Measurements from ENCODE around the gene ARHGAP11A. TPM values are rescaled to one million over a fixed set of nuclear protein-coding genes. Genes with fewer than 3 reads are reported as not detected.
A peak's percentile ranks its signal among the peaks of the same experiment; 100 is the strongest.

ARHGAP11A gene
- total and polyA plus RNA-seq, 9 donors: 10.6 to 28.7 (median 17.7) TPM

GRCh38 chr15:32656091-32656490 is 40.8 kb downstream of the ARHGAP11A start:
- no peak overlapping the region for H3K4me3 ChIP-seq (ENCODE audit: low read length)
- no peaks in the 10 kb centered on the region for H3K36me3 ChIP-seq (ENCODE audit: control insufficient read depth, insufficient read depth, low read length)
- no CpG with 5 or more reads among the region's 4 CpGs for WGBS (ENCODE audit: insufficient coverage)
- DNase-seq: peak; percentile 15
- H3K27ac ChIP-seq (ENCODE audit: low read length): no peak overlapping the region
- no peaks in the 10 kb centered on the region for H3K9me3 ChIP-seq (replicated peaks; ENCODE audit: control insufficient read depth, low read depth, low read length)
- H3K27me3 ChIP-seq (ENCODE audit: control insufficient read depth, insufficient read depth, low read length): no peaks in the 10 kb centered on the region
- peaks cover 2% of the 10 kb centered on the region for H3K4me1 ChIP-seq (ENCODE audit: control insufficient read depth, insufficient read depth, low read length)

GRCh38 chr15:32656496-32656895 is 41.2 kb downstream of the ARHGAP11A start:
- H3K36me3 ChIP-seq (ENCODE audit: control insufficient read depth, insufficient read depth, low read length): no peaks in the 10 kb centered on the region
- H3K27me3 ChIP-seq (ENCODE audit: control insufficient read depth, insufficient read depth, low read length): no peaks in the 10 kb centered on the region
- no peak for DNase-seq
- no peak overlapping the region for H3K4me3 ChIP-seq (ENCODE audit: low read length)
- WGBS (ENCODE audit: insufficient coverage): 86% methylated on average over 6 of the region's 9 CpGs
- H3K4me1 ChIP-seq (ENCODE audit: control insufficient read depth, insufficient read depth, low read length): peaks cover 2% of the 10 kb centered on the region
- H3K27ac ChIP-seq (ENCODE audit: low read length): no peak overlapping the region
- no peaks in the 10 kb centered on the region for H3K9me3 ChIP-seq (replicated peaks; ENCODE audit: control insufficient read depth, low read depth, low read length)

- WGBS (ENCODE audit: insufficient coverage): no CpG with 5 or more reads among the region's 5 CpGs
- no peaks in the 10 kb centered on the region for H3K27me3 ChIP-seq (ENCODE audit: control insufficient read depth, insufficient read depth, low read length)
- no peak overlapping the region for H3K4me3 ChIP-seq (ENCODE audit: low read length)
- H3K9me3 ChIP-seq (replicated peaks; ENCODE audit: control insufficient read depth, low read depth, low read length): no peaks in the 10 kb centered on the region
- H3K36me3 ChIP-seq (ENCODE audit: control insufficient read depth, insufficient read depth, low read length): no peaks in the 10 kb centered on the region
- H3K27ac ChIP-seq (ENCODE audit: low read length): no peak overlapping the region
- H3K4me1 ChIP-seq (ENCODE audit: control insufficient read depth, insufficient read depth, low read length): peaks cover 2% of the 10 kb centered on the region
- no peak for DNase-seq
These were observed 42.0 kb downstream of the ARHGAP11A start for GRCh38 chr15:32657198-32657883.

- Histone ChIP-seq H3K27me3 (ENCODE audit: control insufficient read depth, insufficient read depth, low read length) (no peaks in the 10 kb centered on the region), H3K4me1 (ENCODE audit: control insufficient read depth, insufficient read depth, low read length) (peaks cover 2% of the 10 kb centered on the region), H3K36me3 (ENCODE audit: control insufficient read depth, insufficient read depth, low read length) (no peaks in the 10 kb centered on the region), H3K27ac (ENCODE audit: low read length) (no peak overlapping the region), H3K9me3 (replicated peaks; ENCODE audit: control insufficient read depth, low read depth, low read length) (no peaks in the 10 kb centered on the region), H3K4me3 (ENCODE audit: low read length) (no peak overlapping the region)
- no CpG with 5 or more reads among the region's 2 CpGs for WGBS (ENCODE audit: insufficient coverage)
- no peak for DNase-seq
These were observed 42.6 kb downstream of the ARHGAP11A start for GRCh38 chr15:32657941-32658340.

- H3K4me3 ChIP-seq (ENCODE audit: low read length): no peak overlapping the region
- H3K36me3 ChIP-seq (ENCODE audit: control insufficient read depth, insufficient read depth, low read length): no peaks in the 10 kb centered on the region
- no peaks in the 10 kb centered on the region for H3K9me3 ChIP-seq (replicated peaks; ENCODE audit: control insufficient read depth, low read depth, low read length)
- peaks cover 2% of the 10 kb centered on the region for H3K4me1 ChIP-seq (ENCODE audit: control insufficient read depth, insufficient read depth, low read length)
- H3K27ac ChIP-seq (ENCODE audit: low read length): no peak overlapping the region
- no peaks in the 10 kb centered on the region for H3K27me3 ChIP-seq (ENCODE audit: control insufficient read depth, insufficient read depth, low read length)
- peak; percentile 75 for DNase-seq
- 40% methylated on average over 4 of the region's 6 CpGs for WGBS (ENCODE audit: insufficient coverage)
These were observed 44.2 kb downstream of the ARHGAP11A start for GRCh38 chr15:32659340-32660155.

- H3K27ac ChIP-seq (ENCODE audit: low read length): no peak overlapping the region
- WGBS (ENCODE audit: insufficient coverage): 87% methylated on average over 3 of the region's 4 CpGs
These were observed 48.4 kb downstream of the ARHGAP11A start for GRCh38 chr15:32663671-32664070.

GRCh38 chr15:32664796-32665195 is 49.5 kb downstream of the ARHGAP11A start:
- Histone ChIP-seq H3K9me3 (replicated peaks; ENCODE audit: control insufficient read depth, low read depth, low read length) (no peaks in the 10 kb centered on the region), H3K36me3 (ENCODE audit: control insufficient read depth, insufficient read depth, low read length) (no peaks in the 10 kb centered on the region), H3K4me3 (ENCODE audit: low read length) (no peak overlapping the region), H3K27ac (ENCODE audit: low read length) (no peak overlapping the region), H3K4me1 (ENCODE audit: control insufficient read depth, insufficient read depth, low read length) (no peaks in the 10 kb centered on the region), H3K27me3 (ENCODE audit: control insufficient read depth, insufficient read depth, low read length) (no peaks in the 10 kb centered on the region)
- no peak for DNase-seq

More at GRCh38 chr15:32663671-32664070, 48.4 kb downstream of the ARHGAP11A start:
- H3K4me3 ChIP-seq (ENCODE audit: low read length): no peak overlapping the region
- H3K36me3 ChIP-seq (ENCODE audit: control insufficient read depth, insufficient read depth, low read length): no peaks in the 10 kb centered on the region
- no peaks in the 10 kb centered on the region for H3K27me3 ChIP-seq (ENCODE audit: control insufficient read depth, insufficient read depth, low read length)
- H3K9me3 ChIP-seq (replicated peaks; ENCODE audit: control insufficient read depth, low read depth, low read length): no peaks in the 10 kb centered on the region
- peaks cover 2% of the 10 kb centered on the region for H3K4me1 ChIP-seq (ENCODE audit: control insufficient read depth, insufficient read depth, low read length)
- no peak for DNase-seq

- no peak for DNase-seq
- Histone ChIP-seq H3K4me3 (ENCODE audit: low read length) (no peak overlapping the region), H3K27me3 (ENCODE audit: control insufficient read depth, insufficient read depth, low read length) (no peaks in the 10 kb centered on the region), H3K4me1 (ENCODE audit: control insufficient read depth, insufficient read depth, low read length) (no peaks in the 10 kb centered on the region), H3K9me3 (replicated peaks; ENCODE audit: control insufficient read depth, low read depth, low read length) (no peaks in the 10 kb centered on the region), H3K36me3 (ENCODE audit: control insufficient read depth, insufficient read depth, low read length) (no peaks in the 10 kb centered on the region), H3K27ac (ENCODE audit: low read length) (no peak overlapping the region)
- 94% methylated on average over 2 of the region's 6 CpGs for WGBS (ENCODE audit: insufficient coverage)
These were observed 52.0 kb downstream of the ARHGAP11A start for GRCh38 chr15:32667321-32667720.

GRCh38 chr15:32668942-32669341 is 53.6 kb downstream of the ARHGAP11A start:
- Histone ChIP-seq H3K27me3 (ENCODE audit: control insufficient read depth, insufficient read depth, low read length) (no peaks in the 10 kb centered on the region), H3K27ac (ENCODE audit: low read length) (no peak overlapping the region), H3K4me1 (ENCODE audit: control insufficient read depth, insufficient read depth, low read length) (no peaks in the 10 kb centered on the region), H3K4me3 (ENCODE audit: low read length) (no peak overlapping the region), H3K9me3 (replicated peaks; ENCODE audit: control insufficient read depth, low read depth, low read length) (no peaks in the 10 kb centered on the region), H3K36me3 (ENCODE audit: control insufficient read depth, insufficient read depth, low read length) (no peaks in the 10 kb centered on the region)
- DNase-seq: no peak
- no CpG with 5 or more reads among the region's 2 CpGs for WGBS (ENCODE audit: insufficient coverage)

GRCh38 chr15:32669896-32670611 is 54.8 kb downstream of the ARHGAP11A start:
- Histone ChIP-seq H3K27ac (ENCODE audit: low read length) (no peak overlapping the region), H3K4me1 (ENCODE audit: control insufficient read depth, insufficient read depth, low read length) (no peaks in the 10 kb centered on the region), H3K9me3 (replicated peaks; ENCODE audit: control insufficient read depth, low read depth, low read length) (no peaks in the 10 kb centered on the region), H3K36me3 (ENCODE audit: control insufficient read depth, insufficient read depth, low read length) (no peaks in the 10 kb centered on the region), H3K4me3 (ENCODE audit: low read length) (no peak overlapping the region), H3K27me3 (ENCODE audit: control insufficient read depth, insufficient read depth, low read length) (no peaks in the 10 kb centered on the region)
- 100% methylated on average over 1 of the region's 5 CpGs for WGBS (ENCODE audit: insufficient coverage)
- peak; percentile 29 for DNase-seq
